ENCODE measurements around the gene PCBP3. TPM values are rescaled to one million over a fixed set of nuclear protein-coding genes. Genes with fewer than 3 reads are reported as not detected.

PCBP3 gene
- total RNA-seq, 4 donors from 2014 or later, result 0.77 to 8.6 (median 3.2) TPM; not detected in 1

- TF ChIP-seq POLR2A (IDR thresholded peaks at IDR 0.05), result no peak
- no peak for TF ChIP-seq CTCF (IDR thresholded peaks at IDR 0.05)
- H3K36me3 ChIP-seq, result no peaks in the 10 kb centered on the region
- no peaks in the 10 kb centered on the region for H3K27me3 ChIP-seq
- no peaks in the 10 kb centered on the region for H3K4me1 ChIP-seq
- intact Hi-C loops (cut with DNase I; ENCODE audit: low total_unique reads), result no loop called here
- no peak overlapping the region for H3K27ac ChIP-seq
- no peaks in the 10 kb centered on the region for H3K9me3 ChIP-seq
- H3K4me3 ChIP-seq, result no peak overlapping the region
- DNase-seq, result no peak
Measured at GRCh38 chr21:45835301-45836267, 192.1 kb downstream of the PCBP3 start.

GRCh38 chr21:45836268-45836655, 192.7 kb downstream of the PCBP3 start:
- Histone ChIP-seq H3K27ac (no peak overlapping the region), H3K4me1 (no peaks in the 10 kb centered on the region), H3K4me3 (no peak overlapping the region), H3K27me3 (no peaks in the 10 kb centered on the region), H3K9me3 (no peaks in the 10 kb centered on the region), H3K36me3 (no peaks in the 10 kb centered on the region)
- intact Hi-C loops (cut with DNase I; ENCODE audit: low total_unique reads), result no loop called here
- TF ChIP-seq POLR2A (IDR thresholded peaks at IDR 0.05) (no peak), CTCF (IDR thresholded peaks at IDR 0.05) (no peak)
- DNase-seq, result no peak

- no peak overlapping the region for H3K4me3 ChIP-seq
- no peaks in the 10 kb centered on the region for H3K4me1 ChIP-seq
- H3K36me3 ChIP-seq, result no peaks in the 10 kb centered on the region
- DNase-seq, result no peak
- no peak overlapping the region for H3K27ac ChIP-seq
- no peaks in the 10 kb centered on the region for H3K27me3 ChIP-seq
- H3K9me3 ChIP-seq, result no peaks in the 10 kb centered on the region
- intact Hi-C loops (cut with DNase I; ENCODE audit: low total_unique reads), result no loop called here
- TF ChIP-seq CTCF (IDR thresholded peaks at IDR 0.05), result no peak
- no peak for TF ChIP-seq POLR2A (IDR thresholded peaks at IDR 0.05)
Measured at GRCh38 chr21:45836694-45837670, 193.5 kb downstream of the PCBP3 start.

- no peak for DNase-seq
- H3K9me3 ChIP-seq, result no peaks in the 10 kb centered on the region
Measured at GRCh38 chr21:45837936-45838335, 194.4 kb downstream of the PCBP3 start.

More at GRCh38 chr21:45837936-45838335, 194.4 kb downstream of the PCBP3 start:
- Histone ChIP-seq H3K4me1 (no peaks in the 10 kb centered on the region), H3K36me3 (no peaks in the 10 kb centered on the region), H3K27ac (no peak overlapping the region), H3K4me3 (no peak overlapping the region), H3K27me3 (no peaks in the 10 kb centered on the region)
- no peak for TF ChIP-seq POLR2A (IDR thresholded peaks at IDR 0.05)
- no peak for TF ChIP-seq CTCF (IDR thresholded peaks at IDR 0.05)
- intact Hi-C loops (cut with DNase I; ENCODE audit: low total_unique reads), result no loop called here
